HEK293T (cell line): ENCODE data around the gene MAGI2.

ENCODE experiments used
- ARNT ChIP-seq: fragments of 450-650 bp; IDR thresholded peaks from 2 replicates; pipeline ENCODE4 v1.6.1; 2017; ENCODE audit warnings: mild to moderate bottlenecking
- BHLHE40 ChIP-seq: fragments of 450-650 bp; IDR thresholded peaks from 2 replicates; pipeline ENCODE4 v1.6.1; 2016; ENCODE audit warnings: mild to moderate bottlenecking, moderate library complexity, borderline replicate concordance
- ELF4 ChIP-seq: fragments of 450-650 bp; IDR thresholded peaks from 2 replicates; pipeline ENCODE4 v1.6.1; 2017; ENCODE audit warnings: antibody characterized with exemption
- FOXA1 ChIP-seq: fragments of 450-650 bp; IDR thresholded peaks from 2 replicates; pipeline ENCODE4 v1.6.1; 2016; ENCODE audit warnings: mild to moderate bottlenecking
- FOXK2 ChIP-seq: fragments of 450-650 bp; IDR thresholded peaks from 2 replicates; pipeline ENCODE4 v1.6.1; 2016; ENCODE audit warnings: mild to moderate bottlenecking
- FOXM1 ChIP-seq: fragments of 450-650 bp; IDR thresholded peaks from 2 replicates; pipeline ENCODE4 v1.6.1; 2017; ENCODE audit warnings: mild to moderate bottlenecking, borderline replicate concordance
- HDGF ChIP-seq: fragments of 450-650 bp; IDR thresholded peaks from 2 replicates; pipeline ENCODE4 v1.6.1; 2017; ENCODE audit warnings: antibody characterized with exemption, borderline replicate concordance
- L3MBTL2 ChIP-seq: fragments of 450-650 bp; conservative IDR thresholded peaks from 2 replicates; pipeline ENCODE4 v1.6.1; 2016; ENCODE audit warnings: mild to moderate bottlenecking
- NFRKB ChIP-seq: fragments of 450-650 bp; IDR thresholded peaks from 2 replicates; pipeline ENCODE4 v1.6.1; 2016; ENCODE audit warnings: mild to moderate bottlenecking, moderate library complexity
- SP1 ChIP-seq: fragments of 450-650 bp; IDR thresholded peaks from 2 replicates; pipeline ENCODE4 v1.6.1; 2017
- SUZ12 ChIP-seq: fragments of 450-650 bp; IDR thresholded peaks from 2 replicates; pipeline ENCODE4 v1.6.1; 2016; ENCODE audit warnings: mild to moderate bottlenecking
- TARDBP ChIP-seq: fragments of 450-650 bp; IDR thresholded peaks from 2 replicates; pipeline ENCODE4 v1.6.1; 2016
- ZNF384 ChIP-seq: fragments of 450-650 bp; IDR thresholded peaks from 2 replicates; pipeline ENCODE4 v1.6.1; 2016

GRCh38 chr7:78465894-78466293 lies 987.6 kb downstream of the MAGI2 start:
- no peak for TF ChIP-seq BHLHE40
- no peak for TF ChIP-seq FOXA1
- no peak for TF ChIP-seq FOXK2
- no peak for TF ChIP-seq L3MBTL2
- TF ChIP-seq SUZ12: no peak
- no peak for TF ChIP-seq ZNF384
- TF ChIP-seq FOXM1: no peak
- no peak for TF ChIP-seq NFRKB
- no peak for TF ChIP-seq SP1
- TF ChIP-seq ELF4: no peak
- no peak for TF ChIP-seq ARNT
- TF ChIP-seq HDGF: no peak
- no peak for TF ChIP-seq TARDBP
